AG04449 (cell line): Measurements from ENCODE around the gene ANKRD10.

ENCODE experiments used
- CTCF ChIA-PET: fragments of 350-600 bp; formaldehyde crosslinking; extraction: SDS; loops from one replicate; lab custom pipeline; 2021; ENCODE audit warnings: antibody characterized with exemption; lab: Yijun Ruan, JAX
- POLR2A ChIA-PET: fragments of 400-600, 350-600 bp; formaldehyde crosslinking; extraction: SDS; loops from one replicate; lab custom pipeline; 2020; ENCODE audit warnings: antibody characterized with exemption, inconsistent platforms; lab: Yijun Ruan, JAX
- DNase-seq: peaks from one replicate; pipeline ENCODE4 v3.0.0-alpha.2; 2010; ENCODE audit warnings: low read depth, low spot score
- H3K4me3 ChIP-seq: 2 replicates; pipeline ENCODE4 v1.5.1; 2011; ENCODE audit warnings: low read depth, mild to moderate bottlenecking, control low read depth, low read length
- TF ChIP-seq, protein P1 (sequence below): IDR thresholded peaks from one replicate; pipeline ENCODE4 v1.5.1; 2011; ENCODE audit warnings: mild to moderate bottlenecking, moderate library complexity, low read length, control low read depth, inconsistent platforms; ENCODE audit not compliant: insufficient read depth; ENCODE audit errors: missing control alignments

ANKRD10 gene

DNA sequence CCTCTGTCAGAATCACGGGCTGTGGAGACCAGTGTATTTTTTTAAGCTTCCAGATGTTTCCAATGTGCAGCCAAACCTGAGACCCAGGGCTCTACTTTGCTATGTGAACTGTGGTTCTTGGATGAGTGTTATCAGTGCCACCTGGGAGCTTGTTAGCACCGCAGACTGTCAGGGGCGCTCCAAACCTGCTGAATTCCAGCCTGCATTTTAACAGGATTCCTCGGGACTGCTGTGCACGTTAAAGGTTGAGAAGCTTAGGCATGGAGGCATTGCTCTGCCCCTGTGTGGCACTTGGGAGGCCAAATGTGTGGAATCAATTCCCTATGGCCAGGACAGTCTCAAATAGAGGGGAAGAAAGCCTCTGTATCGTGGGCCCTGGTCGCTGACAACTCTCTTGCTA is 80.3 kb downstream of the ANKRD10 start:
- TF ChIP-seq, protein P1, sequence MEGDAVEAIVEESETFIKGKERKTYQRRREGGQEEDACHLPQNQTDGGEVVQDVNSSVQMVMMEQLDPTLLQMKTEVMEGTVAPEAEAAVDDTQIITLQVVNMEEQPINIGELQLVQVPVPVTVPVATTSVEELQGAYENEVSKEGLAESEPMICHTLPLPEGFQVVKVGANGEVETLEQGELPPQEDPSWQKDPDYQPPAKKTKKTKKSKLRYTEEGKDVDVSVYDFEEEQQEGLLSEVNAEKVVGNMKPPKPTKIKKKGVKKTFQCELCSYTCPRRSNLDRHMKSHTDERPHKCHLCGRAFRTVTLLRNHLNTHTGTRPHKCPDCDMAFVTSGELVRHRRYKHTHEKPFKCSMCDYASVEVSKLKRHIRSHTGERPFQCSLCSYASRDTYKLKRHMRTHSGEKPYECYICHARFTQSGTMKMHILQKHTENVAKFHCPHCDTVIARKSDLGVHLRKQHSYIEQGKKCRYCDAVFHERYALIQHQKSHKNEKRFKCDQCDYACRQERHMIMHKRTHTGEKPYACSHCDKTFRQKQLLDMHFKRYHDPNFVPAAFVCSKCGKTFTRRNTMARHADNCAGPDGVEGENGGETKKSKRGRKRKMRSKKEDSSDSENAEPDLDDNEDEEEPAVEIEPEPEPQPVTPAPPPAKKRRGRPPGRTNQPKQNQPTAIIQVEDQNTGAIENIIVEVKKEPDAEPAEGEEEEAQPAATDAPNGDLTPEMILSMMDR, result no peak
- H3K4me3 ChIP-seq, result no peak overlapping the region
- ChIA-PET CTCF (interaction anchor here (1.0 kb wide), 2 partner anchors 11 to 16 kb away, joined by 3 to 4 read pairs; no protein-coding TSS in a partner anchor), POLR2A (no interaction called here)
- DNase-seq, result no peak

DNA sequence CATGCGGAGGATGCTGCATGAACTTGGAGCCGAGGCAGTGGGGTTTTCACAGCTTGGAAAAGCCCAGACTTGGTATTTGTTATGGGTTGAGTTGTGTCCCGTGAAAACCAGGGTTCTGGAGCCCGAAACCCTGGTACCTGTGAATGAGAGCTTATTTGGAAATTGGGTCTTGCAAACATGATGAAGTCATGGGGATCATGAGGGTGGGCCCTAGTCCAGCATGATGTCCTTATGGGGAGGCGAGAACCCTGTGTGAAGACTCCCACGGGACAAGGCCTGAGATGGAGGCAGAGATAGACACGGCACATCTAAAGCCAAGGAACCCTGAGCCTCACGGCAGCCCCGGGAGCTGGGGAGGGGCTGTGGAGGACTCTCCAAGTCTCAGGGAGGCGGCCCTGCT is 82.3 kb downstream of the ANKRD10 start:
- TF ChIP-seq, protein P1, result no peak
- ChIA-PET CTCF (interaction anchor here (1.1 to 1.4 kb wide), 3 partner anchors 12 to 187 kb away, joined by 3 to 4 read pairs (median 3); no protein-coding TSS in a partner anchor), POLR2A (interaction anchor here (0.6 kb wide), 1 partner anchor 585 kb away, joined by 3 read pairs; no protein-coding TSS in a partner anchor)
- DNase-seq, result no peak
- H3K4me3 ChIP-seq, result no peak overlapping the region

DNA sequence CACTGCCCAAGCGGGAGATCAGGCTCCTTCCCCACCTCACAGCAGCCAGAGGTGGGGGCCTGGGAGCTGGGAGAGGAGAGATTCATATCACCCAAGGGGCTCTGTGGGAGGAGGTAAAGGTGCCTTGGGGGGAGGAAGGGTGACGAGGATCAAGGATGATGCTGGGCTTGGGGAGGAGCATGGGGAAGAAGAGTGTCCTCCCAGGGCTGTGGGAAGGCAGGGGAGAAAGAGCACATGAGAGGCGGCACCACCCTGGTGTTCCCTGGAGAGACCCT is 82.7 kb downstream of the ANKRD10 start:
- no peak for DNase-seq
- TF ChIP-seq, protein P1, result no peak
- H3K4me3 ChIP-seq, result no peak overlapping the region
- POLR2A ChIA-PET, result no interaction called here
- CTCF ChIA-PET, result interaction anchor here (0.8 to 1.1 kb wide), 2 partner anchors 12 to 15 kb away, joined by 3 to 4 read pairs; no protein-coding TSS in a partner anchor

DNA sequence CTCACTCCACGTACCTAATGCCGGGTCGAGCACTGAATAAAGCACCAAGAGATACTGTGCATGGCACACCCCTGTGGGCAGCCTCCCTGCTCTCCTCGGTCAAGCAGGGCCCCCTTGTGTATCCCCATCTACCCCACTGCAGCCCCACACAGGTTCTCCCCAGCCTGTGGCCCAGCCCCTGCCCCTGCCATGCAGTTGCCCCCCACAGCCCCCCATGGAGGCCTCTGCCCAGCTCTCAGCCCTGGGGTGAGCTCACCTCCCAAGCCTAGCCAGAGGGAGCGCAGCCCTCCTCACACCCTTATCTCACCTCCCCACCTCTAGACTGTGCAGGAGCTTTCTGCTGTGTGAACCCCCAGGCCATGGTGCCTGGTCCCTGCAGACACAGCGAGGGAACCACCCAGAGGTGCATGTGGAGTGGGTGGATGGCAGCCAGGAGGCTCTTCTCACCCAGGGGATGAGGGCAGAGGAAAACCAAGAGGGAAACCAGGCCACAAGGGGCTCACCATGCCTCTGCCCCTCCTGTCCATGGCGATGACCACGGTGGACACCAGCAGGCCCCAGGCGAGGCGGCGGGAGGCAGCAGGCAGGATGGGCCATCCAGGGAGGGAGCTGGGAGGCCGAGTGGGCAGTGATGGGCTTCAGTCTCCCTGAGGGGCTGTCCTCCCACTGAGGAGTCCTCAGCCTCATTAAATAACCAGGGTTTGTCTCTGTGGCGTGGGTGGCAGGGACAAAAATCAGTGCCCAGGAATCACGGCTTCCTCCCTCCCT is 83.2 kb downstream of the ANKRD10 start:
- TF ChIP-seq, protein P1, result no peak
- CTCF ChIA-PET, result interaction anchor here (0.8 to 1.1 kb wide), 2 partner anchors 11 to 14 kb away, joined by 3 to 4 read pairs; no protein-coding TSS in a partner anchor
- H3K4me3 ChIP-seq, result no peak overlapping the region
- no peak for DNase-seq
- POLR2A ChIA-PET, result no interaction called here

DNA sequence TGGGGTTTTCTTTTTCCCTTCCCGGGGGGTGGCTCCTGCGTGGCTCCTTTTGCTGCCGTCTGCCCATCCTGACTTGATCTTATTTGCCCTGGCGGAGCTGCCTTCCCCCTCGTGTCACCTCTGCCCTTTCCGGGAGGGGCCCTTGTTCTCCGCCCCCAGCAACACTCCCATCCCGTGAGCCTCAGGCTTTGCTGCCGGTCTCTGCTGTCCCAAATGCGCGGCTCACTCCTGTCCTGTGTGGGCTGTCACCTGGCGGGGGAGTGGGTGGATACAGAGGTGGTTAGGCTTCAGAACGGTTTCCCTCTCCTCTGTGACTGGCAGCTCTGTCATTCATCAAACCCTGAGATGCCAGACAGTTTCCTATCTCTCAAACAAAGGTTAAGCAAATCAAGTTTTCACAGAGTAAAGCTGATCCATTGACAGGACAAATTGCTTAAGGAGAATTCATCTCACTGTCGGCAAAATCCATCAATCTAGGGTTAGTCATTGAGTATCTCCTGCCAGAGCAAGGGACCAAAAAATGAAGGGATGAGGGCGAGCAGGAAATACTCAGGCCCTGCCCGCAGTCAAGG is 84.0 kb downstream of the ANKRD10 start:
- no peak for DNase-seq

DNA sequence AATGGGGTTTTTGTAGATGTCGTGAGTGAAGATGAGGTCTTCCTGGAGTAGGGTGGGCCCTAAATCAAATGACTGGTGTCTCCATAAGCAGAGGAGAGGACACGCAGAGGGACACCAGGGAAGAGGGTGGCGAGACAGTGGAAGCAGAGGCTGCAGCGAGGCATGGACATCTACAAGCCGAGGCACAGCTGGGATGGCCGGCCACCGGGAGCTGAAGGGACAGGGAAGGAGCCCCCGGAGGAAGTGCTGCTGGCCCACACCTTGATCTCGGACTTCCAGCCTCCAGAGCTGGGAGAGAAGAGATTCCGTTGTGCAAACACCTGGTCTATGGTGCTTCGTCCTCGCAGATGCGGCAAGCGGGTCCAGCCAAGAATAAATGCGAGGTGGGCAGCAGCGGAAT is 84.5 kb downstream of the ANKRD10 start:
- no peak overlapping the region for H3K4me3 ChIP-seq
- TF ChIP-seq, protein P1, result no peak
- CTCF ChIA-PET, result no interaction called here
- POLR2A ChIA-PET, result no interaction called here
- no peak for DNase-seq

More for the DNA sequence above, 84.0 kb downstream of the ANKRD10 start:
- TF ChIP-seq, protein P1, result no peak
- ChIA-PET CTCF (no interaction called here), POLR2A (no interaction called here)
- H3K4me3 ChIP-seq, result no peak overlapping the region
